GM19351 (cell line): ENCODE data around the gene WFS1.

ENCODE experiments used
- ATAC-seq: cut with Tn5 transposase; IDR thresholded peaks from one replicate; pipeline ENCODE4 v1.9.1; 2021; ENCODE audit warnings: mild to moderate bottlenecking, moderate library complexity; ENCODE audit not compliant: unreplicated experiment

Gene WFS1

DNA sequence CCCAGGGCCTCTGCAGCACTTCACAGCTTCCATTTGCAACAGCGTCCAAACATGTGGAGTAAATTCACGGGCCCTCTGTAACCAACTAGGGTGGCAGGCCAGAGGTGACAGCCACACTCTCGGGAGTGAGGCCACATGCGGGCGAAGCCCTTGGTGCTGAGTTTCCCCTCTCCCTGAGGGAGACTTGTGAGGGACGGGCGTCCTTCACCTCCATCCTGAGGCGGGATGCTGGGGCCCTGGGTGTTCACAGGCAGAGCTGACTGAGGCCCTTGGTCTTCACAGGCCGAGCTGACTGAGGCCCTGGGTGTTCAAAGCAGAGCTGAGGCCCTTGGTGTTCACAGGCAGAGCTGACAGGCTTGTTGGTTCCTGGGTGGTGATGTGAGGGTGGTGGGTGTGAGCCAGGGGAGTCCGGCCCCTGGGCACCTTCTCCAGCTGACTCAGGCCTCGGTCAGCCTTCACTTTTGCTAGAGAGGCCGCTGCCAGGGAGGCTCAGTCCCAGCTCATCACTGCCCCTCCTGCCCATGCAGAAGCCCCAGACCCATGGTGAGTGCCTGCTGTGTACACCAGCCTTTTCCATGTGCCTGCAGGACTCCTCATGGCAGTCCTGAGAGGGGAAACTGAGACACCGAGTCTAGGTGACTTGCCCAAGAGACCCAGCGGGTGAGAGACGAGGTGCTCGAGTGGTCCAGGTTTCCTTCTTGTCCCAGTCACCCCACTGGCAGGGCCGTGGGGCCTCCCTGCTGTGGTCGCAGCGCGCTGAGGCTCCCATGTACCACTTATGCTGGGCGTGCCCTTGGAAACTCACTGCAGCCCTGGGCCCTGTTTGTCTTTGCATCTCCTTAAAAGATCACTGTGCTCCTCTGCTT, 8.5 kb downstream of the WFS1 start:
- ATAC-seq: no peak

DNA sequence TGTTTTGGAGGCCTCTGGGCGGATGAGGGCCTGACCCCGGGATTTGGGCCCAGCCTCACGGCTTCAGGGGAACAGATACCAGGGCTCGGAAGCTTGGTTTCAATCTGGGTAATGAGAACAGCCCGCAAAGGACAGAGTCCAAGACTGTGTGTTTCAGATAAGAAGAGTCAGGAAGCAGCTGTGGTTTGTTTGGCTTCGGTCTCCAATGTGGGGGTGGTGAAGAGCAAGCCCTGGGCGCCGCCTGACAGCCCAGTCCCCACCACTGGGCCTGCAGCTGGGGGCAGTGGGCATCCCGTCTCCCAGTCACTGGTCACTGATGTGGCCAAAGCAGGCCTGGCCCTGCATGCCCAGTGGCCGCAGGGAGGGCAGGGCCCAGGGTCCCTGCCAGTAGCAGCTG, 9.1 kb downstream of the WFS1 start:
- peak; percentile 93 for ATAC-seq

DNA sequence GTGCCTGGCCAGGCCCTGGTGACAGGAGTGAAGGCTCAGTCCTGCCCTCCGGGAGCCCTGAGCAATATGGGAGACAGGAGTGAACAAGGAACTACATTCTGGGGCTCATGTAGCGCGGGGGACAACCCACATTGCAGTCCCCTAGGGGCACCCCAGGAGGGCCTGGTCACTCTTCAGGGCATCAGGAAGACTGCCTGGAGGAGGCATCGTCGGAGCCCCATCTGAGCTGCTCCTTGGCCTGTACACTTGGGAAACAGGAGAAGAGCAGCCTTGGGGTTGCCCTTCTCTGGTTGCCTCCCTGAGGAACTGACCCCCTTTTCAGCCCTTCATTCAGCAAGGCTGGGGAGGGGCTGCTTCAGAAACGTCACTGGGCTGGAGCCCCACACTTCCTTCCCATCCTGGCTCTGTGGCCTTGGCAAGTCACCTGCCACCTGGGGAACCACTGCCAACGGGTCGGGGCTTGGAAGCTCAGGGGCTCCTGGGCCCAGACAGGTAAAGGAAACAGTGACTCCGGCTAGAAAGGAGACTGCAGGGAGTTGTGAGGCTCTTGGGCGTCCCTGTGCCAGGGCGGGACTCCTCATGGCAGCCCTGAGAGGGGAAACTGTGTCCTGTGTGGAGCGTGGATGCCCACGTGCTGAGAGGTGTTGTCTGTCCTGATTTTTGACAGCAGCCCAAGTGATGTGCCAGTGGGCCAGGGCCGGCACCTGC, 10.1 kb downstream of the WFS1 start:
- no peak for ATAC-seq

DNA sequence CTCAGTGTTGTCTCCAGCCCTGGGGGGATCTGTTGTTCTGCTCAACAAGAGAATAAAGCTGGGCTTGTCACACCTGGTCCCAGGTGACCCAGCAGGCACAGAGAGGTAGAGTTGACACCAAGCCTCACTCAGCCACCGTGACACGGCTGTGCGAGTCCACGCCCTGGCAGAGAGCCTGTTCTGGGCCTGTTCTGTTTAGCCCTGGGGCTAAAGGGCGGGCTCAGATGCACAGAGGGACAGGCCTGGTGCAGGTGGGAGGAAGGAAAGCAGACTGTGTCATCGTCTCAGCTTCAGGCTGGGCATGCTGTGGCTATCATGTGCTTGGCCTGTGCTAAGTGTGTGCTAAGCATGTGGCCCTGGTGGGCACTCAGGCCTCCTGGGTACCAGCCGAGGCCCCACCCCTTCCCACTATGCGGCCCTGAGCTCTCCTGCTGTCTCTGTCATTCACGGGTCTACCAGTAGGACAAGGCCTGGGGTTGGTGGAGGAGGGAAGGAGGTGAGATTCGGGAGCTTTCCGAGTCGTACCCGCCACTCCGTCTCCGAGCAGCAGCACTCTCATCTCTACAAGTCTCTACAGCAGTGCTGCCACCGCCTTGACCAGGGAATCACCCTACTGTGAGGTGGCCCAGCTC, 10.8 kb downstream of the WFS1 start:
- ATAC-seq: no peak

DNA sequence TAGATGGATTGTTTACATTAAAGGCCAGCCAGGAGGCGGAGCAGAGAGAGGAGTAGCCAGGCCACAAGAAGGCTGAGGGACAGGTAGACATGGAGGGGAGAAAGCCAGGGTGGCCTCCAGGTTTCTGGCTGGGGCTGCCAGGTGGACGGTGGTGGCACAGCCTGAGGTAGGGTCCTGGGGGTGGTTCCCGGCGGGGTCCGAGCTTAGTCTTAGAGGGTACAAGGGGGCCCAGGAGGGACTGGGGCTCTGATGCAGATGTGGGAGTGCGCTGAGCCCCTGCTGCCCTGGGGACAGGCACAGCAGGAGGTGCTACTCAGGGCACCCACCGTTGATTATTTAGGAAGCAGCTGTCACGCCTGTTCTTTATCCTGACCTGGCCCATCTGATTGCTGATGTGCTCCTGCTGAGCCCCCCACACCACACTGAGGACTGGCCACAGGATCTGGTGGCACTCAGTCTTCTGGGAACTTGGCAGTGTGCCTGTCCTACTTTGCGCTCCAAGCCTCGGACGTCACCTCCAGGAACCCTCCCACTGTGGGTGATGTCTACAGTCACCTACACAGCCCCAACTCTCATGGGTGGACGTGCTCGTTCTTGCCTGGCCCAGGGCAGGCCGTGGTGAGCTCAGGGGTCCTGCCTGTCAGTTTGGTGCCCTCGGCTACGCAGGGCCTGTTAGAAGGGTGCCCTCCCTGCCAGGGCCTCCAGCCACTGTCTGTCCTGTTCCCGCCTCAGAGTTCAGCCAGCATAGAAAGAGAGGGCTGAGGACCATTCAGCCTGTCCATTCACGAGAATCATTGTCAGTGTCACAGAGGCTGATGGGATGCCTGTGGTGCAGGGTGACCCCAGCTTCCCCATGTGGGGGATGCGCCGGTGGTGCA, 12.0 kb downstream of the WFS1 start:
- ATAC-seq: no peak

DNA sequence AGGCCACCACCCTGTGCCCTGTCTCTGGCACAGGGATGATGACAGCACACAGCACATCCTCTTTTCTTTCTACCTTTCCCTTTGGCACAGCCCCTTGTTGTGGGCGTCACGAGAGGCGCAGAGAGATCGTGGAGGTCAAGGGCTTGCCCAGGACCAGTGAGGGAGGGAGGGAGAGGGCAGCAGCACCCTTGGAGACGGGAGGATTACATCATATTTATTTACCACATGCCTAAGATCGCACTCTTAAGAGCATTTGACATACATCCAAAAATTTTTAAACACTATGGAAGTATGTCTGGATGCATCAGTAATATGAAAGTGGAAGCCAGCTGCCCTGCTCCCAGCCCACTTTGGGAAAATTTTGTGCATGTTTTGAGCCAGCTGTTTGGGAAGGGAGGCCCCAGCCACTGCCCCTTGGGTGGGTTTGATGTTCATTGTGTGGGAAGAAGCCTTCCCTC, 12.7 kb downstream of the WFS1 start:
- no peak for ATAC-seq

DNA sequence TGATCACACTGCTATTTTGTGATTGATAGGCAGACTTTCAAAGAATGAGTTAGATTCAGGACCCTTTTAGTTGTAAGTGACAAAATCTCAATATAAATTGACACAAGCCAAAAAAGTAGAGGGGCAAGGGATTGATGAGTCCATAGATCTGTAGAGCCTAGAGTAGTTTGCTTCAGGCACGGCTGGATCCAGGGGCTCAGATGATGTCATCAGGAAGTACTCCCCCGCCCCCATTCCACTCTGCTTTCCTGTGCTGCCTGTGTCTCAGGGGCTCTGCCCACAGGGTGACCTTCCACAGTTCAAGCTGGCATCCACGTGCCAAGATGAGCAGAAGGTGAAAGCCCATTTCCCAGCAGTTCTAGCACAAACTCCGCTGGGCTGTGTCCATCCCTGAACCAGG, 13.6 kb downstream of the WFS1 start:
- ATAC-seq: no peak

DNA sequence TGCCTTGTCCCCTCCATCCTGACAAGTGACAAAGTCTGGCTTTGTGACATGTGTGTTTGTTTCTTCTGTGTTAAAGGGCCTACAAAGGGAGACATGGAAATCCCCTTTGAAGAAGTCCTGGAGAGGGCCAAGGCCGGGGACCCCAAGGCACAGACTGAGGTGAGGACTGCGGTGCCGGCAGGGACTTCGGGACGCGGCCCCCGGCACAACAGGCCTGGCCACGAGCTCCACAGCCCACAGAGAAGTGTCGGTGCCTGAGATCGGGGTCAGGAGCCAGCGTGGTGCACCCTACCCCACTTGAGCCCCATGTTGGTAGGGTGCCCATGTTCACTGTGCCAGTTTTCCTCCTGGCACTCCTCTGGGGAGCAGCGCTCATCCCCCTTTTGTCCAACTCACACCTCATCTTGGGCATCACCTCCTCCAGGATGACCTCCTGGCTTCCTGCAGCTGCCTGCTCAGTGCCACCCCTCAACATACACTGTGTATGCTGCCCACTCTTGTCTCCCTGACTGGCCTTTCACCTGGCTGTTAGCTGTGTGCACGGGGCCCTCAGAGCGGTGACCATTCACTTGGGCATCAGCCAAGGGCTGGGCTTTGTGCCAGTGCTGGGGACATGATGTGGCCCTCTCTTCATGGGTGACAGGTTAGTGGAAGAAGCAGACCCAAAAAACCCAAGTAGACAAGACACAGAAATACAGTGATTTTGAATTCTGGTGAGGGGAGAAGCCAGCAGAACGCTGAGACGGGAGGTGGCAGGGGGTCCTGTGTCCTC, 17.6 kb downstream of the WFS1 start:
- no peak for ATAC-seq

DNA sequence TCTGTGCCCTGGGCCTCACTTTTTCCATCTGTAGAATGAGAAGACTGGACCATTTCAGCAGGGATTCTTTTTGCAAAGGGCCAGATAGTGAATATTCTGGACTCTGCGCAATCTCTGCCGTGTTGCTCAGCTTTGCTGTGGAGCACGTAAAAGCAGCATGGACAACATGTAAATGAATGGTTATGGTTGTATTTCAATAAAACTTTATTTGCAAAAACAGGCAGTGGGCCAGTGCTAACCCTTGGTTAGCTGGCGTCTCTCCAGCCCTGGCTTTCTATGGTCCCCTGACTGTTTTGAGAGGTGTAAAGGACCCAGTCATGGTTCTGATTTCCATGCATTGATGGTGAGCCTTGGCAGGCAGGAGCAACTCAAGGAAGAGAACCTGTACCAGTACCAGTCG, 18.7 kb downstream of the WFS1 start:
- no peak for ATAC-seq

DNA sequence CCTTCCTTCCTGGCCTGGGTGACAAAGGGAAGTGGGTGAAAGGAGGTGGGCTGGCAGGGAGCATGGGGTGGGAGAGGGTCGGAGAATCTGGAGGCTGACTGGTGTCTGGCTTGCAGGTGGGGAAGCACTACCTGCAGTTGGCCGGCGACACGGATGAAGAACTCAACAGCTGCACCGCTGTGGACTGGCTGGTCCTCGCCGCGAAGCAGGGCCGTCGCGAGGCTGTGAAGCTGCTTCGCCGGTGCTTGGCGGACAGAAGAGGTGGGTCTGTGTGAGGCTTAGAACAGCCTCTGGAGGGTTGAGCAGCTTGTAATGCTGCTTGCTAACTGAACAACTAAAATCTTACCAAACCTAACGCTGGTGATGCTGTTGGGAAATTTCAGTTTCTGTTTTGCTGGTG, 19.2 kb downstream of the WFS1 start:
- ATAC-seq: no peak

DNA sequence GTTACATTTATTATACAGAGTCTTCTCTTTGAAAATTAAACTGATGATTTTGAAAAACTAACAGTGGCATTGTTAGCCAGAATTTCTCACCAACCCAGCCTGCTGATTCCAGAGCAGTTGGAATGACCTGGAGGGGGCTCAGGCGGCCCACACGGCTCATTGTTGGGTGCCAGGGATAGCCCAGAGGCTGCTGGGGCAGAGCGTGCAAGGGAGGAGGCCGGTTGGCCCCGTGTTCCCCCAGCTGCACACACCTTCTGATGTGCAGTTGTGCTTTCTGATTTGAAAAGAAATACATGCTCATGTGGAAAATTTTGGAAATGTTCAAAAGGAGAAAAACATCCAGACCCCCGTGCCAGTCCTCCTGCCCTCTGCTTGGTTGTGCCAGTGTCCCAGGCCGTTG, 20.6 kb downstream of the WFS1 start:
- ATAC-seq: no peak

DNA sequence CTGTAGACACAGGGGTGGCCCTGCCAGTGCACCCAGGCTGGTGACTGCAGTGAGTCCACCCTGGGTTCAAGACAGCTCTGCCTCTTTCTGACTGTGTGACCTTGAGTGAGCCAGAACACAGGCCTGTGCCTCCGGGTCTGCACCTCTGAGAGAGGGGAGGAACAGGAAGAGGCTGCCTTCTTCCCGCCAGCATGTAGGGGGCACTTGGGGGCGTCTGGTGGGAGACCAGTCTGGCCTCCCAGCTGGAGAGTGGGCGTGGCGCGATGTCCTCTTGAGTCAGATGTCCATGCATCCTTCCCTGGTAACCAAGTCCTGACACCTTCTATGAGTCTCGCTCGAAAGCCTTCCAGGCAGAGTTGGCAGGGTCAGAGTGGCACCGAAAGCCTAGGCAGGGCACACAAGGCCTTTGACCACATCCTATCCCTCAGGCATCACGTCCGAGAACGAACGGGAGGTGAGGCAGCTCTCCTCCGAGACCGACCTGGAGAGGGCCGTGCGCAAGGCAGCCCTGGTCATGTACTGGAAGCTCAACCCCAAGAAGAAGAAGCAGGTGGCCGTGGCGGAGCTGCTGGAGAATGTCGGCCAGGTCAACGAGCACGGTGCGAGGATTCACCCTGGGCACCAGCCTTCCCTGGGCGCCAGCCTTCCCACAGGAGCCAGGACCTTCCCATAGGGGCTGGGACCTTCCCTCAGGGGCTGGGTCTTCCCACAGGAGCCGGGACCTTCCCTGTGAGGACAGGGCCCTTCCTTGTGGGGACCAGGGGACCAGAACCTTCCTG, 21.3 kb downstream of the WFS1 start:
- no peak for ATAC-seq

DNA sequence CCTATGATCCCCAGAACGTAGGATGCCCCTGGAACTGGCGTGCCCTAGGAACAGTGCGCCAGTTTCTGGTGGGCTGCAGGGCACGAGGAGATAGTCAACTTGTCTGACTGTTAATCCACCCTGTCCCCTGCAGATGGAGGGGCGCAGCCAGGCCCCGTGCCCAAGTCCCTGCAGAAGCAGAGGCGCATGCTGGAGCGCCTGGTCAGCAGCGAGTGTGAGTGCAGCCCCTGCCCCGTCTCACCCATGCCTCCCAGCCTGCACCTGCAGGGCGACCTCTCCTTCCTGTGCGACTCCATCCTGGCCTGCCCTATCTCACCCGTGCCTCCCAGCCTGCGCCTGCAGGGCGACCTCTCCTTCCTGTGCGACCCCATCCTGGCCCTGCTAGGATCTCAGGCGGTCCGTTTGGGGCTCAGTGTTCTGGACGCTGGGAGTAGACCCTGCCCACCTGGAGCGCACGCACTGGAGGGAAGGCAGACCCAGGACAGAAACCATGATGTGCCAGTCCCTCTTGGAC, 22.2 kb downstream of the WFS1 start:
- ATAC-seq: no peak

DNA sequence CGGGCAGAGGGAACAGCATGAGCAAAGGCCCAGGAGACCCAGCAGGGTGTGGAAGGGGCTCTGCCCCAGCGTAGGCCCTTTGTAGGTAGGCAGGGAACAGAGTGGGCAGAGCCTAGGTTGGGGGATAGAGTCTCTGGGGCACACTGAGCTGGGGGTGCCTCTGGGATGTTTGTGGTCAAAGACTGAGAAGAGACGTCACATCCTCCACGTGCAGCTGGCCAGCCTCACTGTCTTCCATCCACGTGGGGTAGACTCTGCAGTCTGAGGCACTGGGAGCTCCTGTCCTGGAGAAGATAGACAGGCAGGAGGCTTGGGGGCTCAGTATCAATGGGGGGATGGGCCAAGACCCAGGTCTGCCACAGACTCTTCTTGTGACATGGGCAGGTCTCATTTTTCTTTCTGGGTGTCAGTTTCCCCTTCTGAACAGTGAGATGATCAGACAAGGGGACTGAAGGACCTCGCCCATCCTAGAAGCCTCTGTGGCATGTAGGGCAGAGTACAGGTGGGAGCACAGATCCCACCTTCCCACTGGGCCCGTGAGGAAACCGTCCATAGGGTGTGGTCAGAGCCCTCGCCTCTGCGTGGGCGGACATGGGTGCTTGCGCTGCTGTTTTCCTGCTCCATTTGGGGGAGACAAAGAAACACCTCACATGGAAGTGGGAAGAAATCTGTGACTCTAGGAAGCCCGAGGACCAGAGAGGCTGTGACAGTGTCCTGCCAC, 22.9 kb downstream of the WFS1 start:
- no peak for ATAC-seq

DNA sequence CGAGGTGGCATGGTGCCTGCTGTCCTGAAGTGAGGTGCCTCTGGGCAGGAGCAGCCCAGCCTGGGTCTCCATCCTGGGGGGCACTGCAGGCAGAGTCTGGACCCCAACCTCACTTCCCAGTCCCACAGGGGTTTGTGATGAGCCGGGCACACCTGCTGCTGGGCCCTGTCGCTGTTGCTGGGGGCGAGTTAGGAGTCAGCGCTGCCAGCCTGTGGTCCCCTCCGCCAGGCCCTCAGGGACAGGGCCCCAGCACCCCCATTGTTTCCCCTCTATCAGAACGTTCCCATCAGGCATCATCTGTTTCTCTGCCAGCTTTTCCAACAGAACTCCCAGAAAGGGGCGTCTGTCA, 23.4 kb downstream of the WFS1 start:
- ATAC-seq: no peak

DNA sequence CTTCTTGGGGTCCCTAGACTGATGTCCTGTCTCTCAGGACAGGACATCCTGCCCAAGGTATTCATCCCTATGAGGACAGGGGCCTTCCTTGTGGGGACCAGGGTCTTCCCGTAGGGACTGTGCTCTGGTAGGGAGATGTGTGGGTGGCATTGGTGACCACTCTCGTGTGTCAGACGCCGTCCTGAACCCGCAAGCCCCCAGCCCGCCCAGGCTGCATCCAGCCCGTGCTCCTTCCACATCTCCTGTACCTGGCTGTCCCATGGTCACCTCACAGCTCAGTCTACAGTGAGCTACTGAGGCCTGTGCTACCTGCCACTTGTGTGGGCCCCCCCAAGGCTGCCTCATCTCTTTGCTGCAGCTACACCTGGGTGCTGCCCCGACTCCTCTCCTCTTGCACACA, 24.0 kb downstream of the WFS1 start:
- ATAC-seq: no peak

DNA sequence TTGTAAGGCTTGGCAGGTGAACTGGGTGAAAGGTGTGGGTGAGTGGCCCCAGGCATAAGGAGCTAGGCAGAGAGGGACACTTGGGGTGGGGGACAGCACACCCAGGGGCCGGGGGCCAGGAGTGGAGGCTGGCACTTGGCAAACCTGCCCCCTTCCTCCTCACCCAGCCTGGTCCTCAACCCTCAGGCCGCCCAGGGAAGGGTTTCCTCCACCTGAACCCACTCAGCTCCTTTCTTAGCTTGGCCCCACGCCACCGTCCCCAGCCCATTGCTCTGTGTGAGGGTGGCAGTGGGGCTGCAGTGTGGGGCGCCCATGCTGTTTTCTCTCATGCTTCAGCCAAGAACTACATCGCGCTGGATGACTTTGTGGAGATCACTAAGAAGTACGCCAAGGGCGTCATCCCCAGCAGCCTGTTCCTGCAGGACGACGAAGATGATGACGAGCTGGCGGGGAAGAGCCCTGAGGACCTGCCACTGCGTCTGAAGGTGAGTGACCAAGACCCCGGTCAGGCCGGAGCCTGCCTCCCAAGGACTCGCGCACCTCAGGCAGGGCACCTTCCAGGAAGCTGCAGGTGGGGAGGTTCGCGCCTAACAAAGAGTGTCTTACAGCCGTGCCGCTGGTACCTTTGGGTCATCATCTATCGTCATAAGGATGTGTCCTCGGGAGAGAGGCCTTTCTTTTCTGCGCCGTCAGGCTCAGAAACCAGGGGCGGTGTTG, 25.2 kb downstream of the WFS1 start:
- no peak for ATAC-seq

DNA sequence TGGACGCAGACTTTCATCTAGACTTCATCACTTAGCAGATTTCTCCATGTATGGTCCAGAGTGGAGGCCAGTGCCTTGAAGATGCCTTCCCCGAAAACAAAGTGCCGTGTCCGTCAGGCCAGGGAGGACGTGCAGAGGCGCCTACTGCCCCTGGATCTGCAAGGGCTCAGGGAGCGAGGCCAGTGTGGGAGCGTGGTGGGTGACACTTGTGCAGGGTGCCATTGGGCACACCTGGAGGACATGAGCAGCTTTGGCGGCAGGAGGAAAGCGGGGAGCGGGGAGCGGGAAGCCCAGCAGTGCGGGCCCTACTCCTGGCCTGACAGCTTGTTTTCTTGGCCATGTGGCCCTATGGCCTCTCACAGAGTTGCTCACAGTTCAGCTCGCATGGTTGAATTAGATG, 25.8 kb downstream of the WFS1 start:
- no peak for ATAC-seq
